ENCODE results near the gene RPL18. TPM values are rescaled to one million over a fixed set of nuclear protein-coding genes. Genes with fewer than 3 reads are reported as not detected.

Gene RPL18
- total and polyA plus RNA-seq, 9 of the 15 experiments (the other 6 are each of a cell fraction or from before 2014, with no cell fraction given), result 312 to 2,635 (median 1,653) TPM

- TF ChIP-seq PRDM10 (IDR thresholded peaks at IDR 0.05; ENCODE audit: partially characterized antibody) (no peak), ZNF354B (CRISPR knock-in tag; IDR thresholded peaks at IDR 0.05) (no peak), SIN3A (IDR thresholded peaks at IDR 0.05; ENCODE audit: borderline replicate concordance in 2 of 2, control insufficient read depth in 1 of 2, low read depth in 2 of 2, low read length in 2 of 2) (peak in 1 of 2 experiments; percentile 18; a peak in 1 of 4 replicates), E2F5 (CRISPR knock-in tag; IDR thresholded peaks at IDR 0.05) (peak; percentile 91), CREM (IDR thresholded peaks at IDR 0.05; ENCODE audit: low read depth) (peak; percentile 75), KDM4B (IDR thresholded peaks at IDR 0.05; ENCODE audit: borderline replicate concordance in 2 of 2, low read depth in 1 of 2) (peak in 1 of 2 experiments; percentile 29; a peak in 1 of 4 replicates), CEBPB (tag; IDR thresholded peaks at IDR 0.05) (0 out of 2 replicates have a peak, but pooled peaks have one; percentile 2), MBD2 (IDR thresholded peaks at IDR 0.05; ENCODE audit: borderline replicate concordance, low read depth) (peak; percentile 92; the same call in 1 of the 2 replicates), POLR2G (IDR thresholded peaks at IDR 0.05; ENCODE audit: low read depth, low read length) (peak; percentile 51), HCFC1 (IDR thresholded peaks at IDR 0.05; ENCODE audit: low read depth, low read length) (peak; percentile 60), ADNP (tag; IDR thresholded peaks at IDR 0.05) (no peak)
- TF ChIP-seq, protein P1, sequence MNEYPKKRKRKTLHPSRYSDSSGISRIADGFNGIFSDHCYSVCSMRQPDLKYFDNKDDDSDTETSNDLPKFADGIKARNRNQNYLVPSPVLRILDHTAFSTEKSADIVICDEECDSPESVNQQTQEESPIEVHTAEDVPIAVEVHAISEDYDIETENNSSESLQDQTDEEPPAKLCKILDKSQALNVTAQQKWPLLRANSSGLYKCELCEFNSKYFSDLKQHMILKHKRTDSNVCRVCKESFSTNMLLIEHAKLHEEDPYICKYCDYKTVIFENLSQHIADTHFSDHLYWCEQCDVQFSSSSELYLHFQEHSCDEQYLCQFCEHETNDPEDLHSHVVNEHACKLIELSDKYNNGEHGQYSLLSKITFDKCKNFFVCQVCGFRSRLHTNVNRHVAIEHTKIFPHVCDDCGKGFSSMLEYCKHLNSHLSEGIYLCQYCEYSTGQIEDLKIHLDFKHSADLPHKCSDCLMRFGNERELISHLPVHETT (CRISPR knock-in tag; conservative IDR thresholded peaks at IDR 0.05 in 1 of 2, IDR thresholded peaks at IDR 0.05 in 1 of 2), result no peak; a peak in 2 of 4 replicates
- TF ChIP-seq, protein P2, sequence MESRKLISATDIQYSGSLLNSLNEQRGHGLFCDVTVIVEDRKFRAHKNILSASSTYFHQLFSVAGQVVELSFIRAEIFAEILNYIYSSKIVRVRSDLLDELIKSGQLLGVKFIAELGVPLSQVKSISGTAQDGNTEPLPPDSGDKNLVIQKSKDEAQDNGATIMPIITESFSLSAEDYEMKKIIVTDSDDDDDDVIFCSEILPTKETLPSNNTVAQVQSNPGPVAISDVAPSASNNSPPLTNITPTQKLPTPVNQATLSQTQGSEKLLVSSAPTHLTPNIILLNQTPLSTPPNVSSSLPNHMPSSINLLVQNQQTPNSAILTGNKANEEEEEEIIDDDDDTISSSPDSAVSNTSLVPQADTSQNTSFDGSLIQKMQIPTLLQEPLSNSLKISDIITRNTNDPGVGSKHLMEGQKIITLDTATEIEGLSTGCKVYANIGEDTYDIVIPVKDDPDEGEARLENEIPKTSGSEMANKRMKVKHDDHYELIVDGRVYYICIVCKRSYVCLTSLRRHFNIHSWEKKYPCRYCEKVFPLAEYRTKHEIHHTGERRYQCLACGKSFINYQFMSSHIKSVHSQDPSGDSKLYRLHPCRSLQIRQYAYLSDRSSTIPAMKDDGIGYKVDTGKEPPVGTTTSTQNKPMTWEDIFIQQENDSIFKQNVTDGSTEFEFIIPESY (CRISPR knock-in tag; IDR thresholded peaks at IDR 0.05), result peak; percentile 97
- TF ChIP-seq, protein P3, sequence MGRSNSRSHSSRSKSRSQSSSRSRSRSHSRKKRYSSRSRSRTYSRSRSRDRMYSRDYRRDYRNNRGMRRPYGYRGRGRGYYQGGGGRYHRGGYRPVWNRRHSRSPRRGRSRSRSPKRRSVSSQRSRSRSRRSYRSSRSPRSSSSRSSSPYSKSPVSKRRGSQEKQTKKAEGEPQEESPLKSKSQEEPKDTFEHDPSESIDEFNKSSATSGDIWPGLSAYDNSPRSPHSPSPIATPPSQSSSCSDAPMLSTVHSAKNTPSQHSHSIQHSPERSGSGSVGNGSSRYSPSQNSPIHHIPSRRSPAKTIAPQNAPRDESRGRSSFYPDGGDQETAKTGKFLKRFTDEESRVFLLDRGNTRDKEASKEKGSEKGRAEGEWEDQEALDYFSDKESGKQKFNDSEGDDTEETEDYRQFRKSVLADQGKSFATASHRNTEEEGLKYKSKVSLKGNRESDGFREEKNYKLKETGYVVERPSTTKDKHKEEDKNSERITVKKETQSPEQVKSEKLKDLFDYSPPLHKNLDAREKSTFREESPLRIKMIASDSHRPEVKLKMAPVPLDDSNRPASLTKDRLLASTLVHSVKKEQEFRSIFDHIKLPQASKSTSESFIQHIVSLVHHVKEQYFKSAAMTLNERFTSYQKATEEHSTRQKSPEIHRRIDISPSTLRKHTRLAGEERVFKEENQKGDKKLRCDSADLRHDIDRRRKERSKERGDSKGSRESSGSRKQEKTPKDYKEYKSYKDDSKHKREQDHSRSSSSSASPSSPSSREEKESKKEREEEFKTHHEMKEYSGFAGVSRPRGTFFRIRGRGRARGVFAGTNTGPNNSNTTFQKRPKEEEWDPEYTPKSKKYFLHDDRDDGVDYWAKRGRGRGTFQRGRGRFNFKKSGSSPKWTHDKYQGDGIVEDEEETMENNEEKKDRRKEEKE (IDR thresholded peaks at IDR 0.05; ENCODE audit: borderline replicate concordance in 1 of 2, control insufficient read depth in 1 of 2, low read depth in 2 of 2, low read length in 1 of 2), result 0 out of 4 replicates have a peak, but pooled peaks have one; percentile 22 to 39
These were observed 18.5 kb upstream of the RPL18 start (continued) for GRCh38 chr19:48637449-48637947.

All from K562 (cell line).